GM23248 (cell line): ENCODE measurements around the gene KCNH5. TPM values are rescaled to one million over a fixed set of nuclear protein-coding genes. Genes with fewer than 3 reads are reported as not detected.
"Not testable (repeated sequence)": the region's sequence is repeated elsewhere in the genome, so short reads cannot be mapped to it uniquely, and the experiment has no call there.

ENCODE experiments used
- DNase-seq: peaks from one replicate; pipeline ENCODE4 v3.0.0-alpha.2; 2015
- H2AFZ ChIP-seq: fragments of 200-600 bp; sonication (generic); 2 replicates; pipeline ENCODE4 v1.6.1; 2016; ENCODE audit warnings: antibody characterized with exemption
- H3F3A ChIP-seq: fragments of 200-600 bp; sonication (generic); 2 replicates; pipeline ENCODE4 v1.6.1; 2016; ENCODE audit warnings: mild to moderate bottlenecking, antibody characterized with exemption, mixed run types; ENCODE audit not compliant: insufficient read depth
- H3K27ac ChIP-seq: fragments of 200-600 bp; sonication (generic); 2 replicates; pipeline ENCODE4 v1.5.1; 2016; ENCODE audit warnings: mild to moderate bottlenecking
- H3K27me3 ChIP-seq: fragments of 200-600 bp; sonication (generic); replicated peaks from 2 replicates; pipeline ENCODE4 v1.6.1; 2016; ENCODE audit warnings: mild to moderate bottlenecking; ENCODE audit not compliant: insufficient read depth
- H3K36me3 ChIP-seq: fragments of 200-600 bp; sonication (generic); 2 replicates; pipeline ENCODE4 v1.6.1; 2016; ENCODE audit warnings: low read depth, mild to moderate bottlenecking
- H3K4me1 ChIP-seq: fragments of 200-600 bp; sonication (generic); 2 replicates; pipeline ENCODE4 v1.6.1; 2016; ENCODE audit warnings: mild to moderate bottlenecking; ENCODE audit not compliant: insufficient read depth
- H3K4me2 ChIP-seq: fragments of 200-600 bp; sonication (generic); one replicate; pipeline ENCODE4 v1.6.1; 2016; ENCODE audit warnings: mild to moderate bottlenecking; ENCODE audit not compliant: unreplicated experiment
- H3K4me3 ChIP-seq: fragments of 200-600 bp; sonication (generic); 2 replicates; pipeline ENCODE4 v1.5.1; 2016; ENCODE audit warnings: mild to moderate bottlenecking
- H3K79me2 ChIP-seq: fragments of 200-600 bp; sonication (generic); 2 replicates; pipeline ENCODE4 v1.6.1; 2016; ENCODE audit warnings: mild to moderate bottlenecking; ENCODE audit not compliant: insufficient read depth
- H3K9ac ChIP-seq: fragments of 200-600 bp; sonication (generic); 2 replicates; pipeline ENCODE4 v1.6.1; 2016; ENCODE audit warnings: mild to moderate bottlenecking
- H3K9me2 ChIP-seq: fragments of 200-600 bp; sonication (generic); 2 replicates; pipeline ENCODE4 v1.6.1; 2016; ENCODE audit warnings: mixed run types, mild to moderate bottlenecking, moderate library complexity; ENCODE audit not compliant: insufficient read depth
- H3K9me3 ChIP-seq: fragments of 200-600 bp; sonication (generic); one replicate; pipeline ENCODE4 v1.6.1; 2017; ENCODE audit warnings: low read depth
- H4K20me1 ChIP-seq: fragments of 200-600 bp; sonication (generic); 2 replicates; pipeline ENCODE4 v1.6.0; 2016; ENCODE audit not compliant: insufficient read depth
- EZH2 ChIP-seq: fragments of 200-600 bp; sonication (generic); IDR thresholded peaks from 2 replicates; pipeline ENCODE4 v1.6.1; 2018; ENCODE audit warnings: antibody characterized with exemption, mild to moderate bottlenecking; ENCODE audit not compliant: insufficient read depth, poor library complexity, severe bottlenecking
- EZH2phosphoT487 ChIP-seq: fragments of 200-600 bp; sonication (generic); IDR thresholded peaks from 2 replicates; pipeline ENCODE4 v1.6.1; 2018; ENCODE audit warnings: antibody characterized with exemption, moderate library complexity, mild to moderate bottlenecking, low read depth; ENCODE audit not compliant: insufficient read depth
- WGBS, 2 experiments: methylation state at CpG; one replicate each; pipeline ENCODE4 v1.1.6; 2015 to 2017; ENCODE audit warnings: low lambda C conversion rate in 2 of 2, low coverage in 1 of 2; ENCODE audit errors: missing lambda C conversion rate in 2 of 2; 5-methylcytosine and 5-hydroxymethylcytosine counted together
- in situ Hi-C: fragments of 300-500 bp; cut with MboI; formaldehyde crosslinking; loops from 2 replicates; pipeline ENCODE4 v1.15.0; 2020
- polyA plus RNA-seq: library from polyadenylated mRNA; unstranded; fragments of >200 nt; fragmentation: Nextera tagmentation; extraction: Ambion mirVana; gene quantifications from 2 replicates; pipeline ENCODE4 v1.2.1, GENCODE V29; 2016
- total RNA-seq: library from RNA; depleted of rRNA; stranded (reverse); fragments of >200 nt; shearing (Covaris generic); gene quantifications from 2 replicates; pipeline ENCODE4 v1.2.3, GENCODE V29; 2014

The KCNH5 gene
- total and polyA plus RNA-seq, 2 experiments from 2014 or later: not detected

GRCh38 chr14:62800577-62800976, 244.7 kb downstream of the KCNH5 start:
- Histone ChIP-seq H2AFZ (no peak overlapping the region), H3K9me2 (no peaks in the 10 kb centered on the region), H3K4me3 (no peak overlapping the region), H3K9ac (no peak overlapping the region), H3K36me3 (no peaks in the 10 kb centered on the region), H3K27me3 (no peaks in the 10 kb centered on the region), H3K27ac (no peak overlapping the region), H3K4me2 (no peak overlapping the region), H3K9me3 (no peaks in the 10 kb centered on the region), H3F3A (no peaks in the 10 kb centered on the region), H3K4me1 (no peaks in the 10 kb centered on the region), H3K79me2 (no peaks in the 10 kb centered on the region), H4K20me1 (no peaks in the 10 kb centered on the region)
- no peak for DNase-seq
- WGBS, 2 experiments: 18 to 24% methylated on average over 3 of the region's 3 CpGs
- in situ Hi-C loops: no loop called here
- no peak for TF ChIP-seq EZH2phosphoT487
- TF ChIP-seq EZH2: no peak

DNA sequence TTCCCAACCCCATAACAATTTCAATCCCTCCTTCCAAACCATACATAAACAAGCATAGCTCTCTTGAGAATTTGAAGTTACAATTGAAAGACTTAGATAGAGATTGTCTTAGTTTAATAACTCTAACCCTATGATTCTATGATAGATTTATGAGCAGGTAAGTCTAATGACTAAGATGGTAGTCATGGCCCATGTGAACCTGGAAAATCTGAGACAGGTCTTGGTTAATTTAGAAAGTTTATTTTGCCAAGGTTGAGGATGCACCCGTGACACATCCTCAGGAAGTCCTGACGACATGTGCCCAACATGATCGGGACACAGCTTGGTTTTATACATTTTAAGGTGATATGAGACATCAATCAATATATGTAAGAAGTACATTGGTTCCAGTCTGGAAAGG, 248.8 kb downstream of the KCNH5 start:
- Histone ChIP-seq H3K9ac (no peak overlapping the region), H2AFZ (no peak overlapping the region), H3K9me3 (no peaks in the 10 kb centered on the region), H3F3A (no peaks in the 10 kb centered on the region), H3K27me3 (no peaks in the 10 kb centered on the region), H4K20me1 (no peaks in the 10 kb centered on the region), H3K27ac (no peak overlapping the region), H3K9me2 (no peaks in the 10 kb centered on the region), H3K79me2 (no peaks in the 10 kb centered on the region), H3K4me1 (no peaks in the 10 kb centered on the region), H3K36me3 (no peaks in the 10 kb centered on the region), H3K4me2 (no peak overlapping the region), H3K4me3 (no peak overlapping the region)
- DNase-seq: no peak
- in situ Hi-C loops: no loop called here
- WGBS, 2 experiments: 19 to 30% methylated on average over 3 of the region's 3 CpGs
- TF ChIP-seq EZH2phosphoT487: no peak
- TF ChIP-seq EZH2: no peak

- H2AFZ ChIP-seq: no peak overlapping the region
- in situ Hi-C loops: no loop called here
Observed at GRCh38 chr14:62792578-62792977, 252.7 kb downstream of the KCNH5 start.

GRCh38 chr14:62781328-62781727, 263.9 kb downstream of the KCNH5 start:
- H3K4me3 ChIP-seq, H3K9me3 ChIP-seq, H3K9me2 ChIP-seq, H4K20me1 ChIP-seq, in situ Hi-C loops, H3K79me2 ChIP-seq, H3K4me1 ChIP-seq, H2AFZ ChIP-seq, H3K27ac ChIP-seq, H3K4me2 ChIP-seq, H3K27me3 ChIP-seq, DNase-seq, H3K36me3 ChIP-seq, H3K9ac ChIP-seq, H3F3A ChIP-seq: not testable (repeated sequence)
- 53 to 61% methylated on average over 15 of the region's 15 CpGs for WGBS, 2 experiments

More at GRCh38 chr14:62792578-62792977, 252.7 kb downstream of the KCNH5 start:
- no peak overlapping the region for H3K4me2 ChIP-seq
- no peaks in the 10 kb centered on the region for H4K20me1 ChIP-seq
- H3K4me1 ChIP-seq: no peaks in the 10 kb centered on the region
- H3K9me3 ChIP-seq: peaks cover 7% of the 10 kb centered on the region
- H3K79me2 ChIP-seq: no peaks in the 10 kb centered on the region
- H3K27me3 ChIP-seq: no peaks in the 10 kb centered on the region
- no peak overlapping the region for H3K9ac ChIP-seq
- no peaks in the 10 kb centered on the region for H3F3A ChIP-seq
- no peaks in the 10 kb centered on the region for H3K36me3 ChIP-seq
- TF ChIP-seq EZH2: no peak
- no peak for TF ChIP-seq EZH2phosphoT487
- H3K9me2 ChIP-seq: no peaks in the 10 kb centered on the region
- 24% methylated on average over 5 of the region's 5 CpGs for WGBS, 2 experiments
- H3K4me3 ChIP-seq: no peak overlapping the region
- H3K27ac ChIP-seq: no peak overlapping the region
- no peak for DNase-seq

DNA sequence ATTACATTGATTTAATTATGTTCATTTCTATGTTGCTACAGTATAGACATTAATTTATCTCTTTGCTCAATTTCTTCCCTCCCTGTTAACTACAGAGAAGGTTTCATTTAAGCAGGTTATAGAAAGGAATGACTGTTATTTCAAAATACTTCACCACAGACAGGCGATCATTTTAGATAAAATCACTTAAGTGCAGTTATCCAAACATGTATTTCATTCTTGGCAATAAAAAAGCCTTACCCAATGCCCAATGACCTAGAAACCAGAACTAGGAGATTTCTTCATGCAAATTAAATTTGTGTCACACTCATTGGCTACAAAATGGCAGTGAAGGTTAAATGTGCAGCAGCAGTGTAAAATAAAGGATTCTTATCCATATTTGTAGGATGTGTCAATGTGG, 266.4 kb downstream of the KCNH5 start:
- H3K9me2 ChIP-seq: no peaks in the 10 kb centered on the region
- TF ChIP-seq EZH2phosphoT487 (no peak), EZH2 (no peak)
- DNase-seq: no peak
- H3K4me1 ChIP-seq: no peaks in the 10 kb centered on the region
- H2AFZ ChIP-seq: no peak overlapping the region
- H4K20me1 ChIP-seq: no peaks in the 10 kb centered on the region
- H3K79me2 ChIP-seq: no peaks in the 10 kb centered on the region
- H3K4me3 ChIP-seq: no peak overlapping the region
- in situ Hi-C loops: no loop called here
- H3F3A ChIP-seq: no peaks in the 10 kb centered on the region
- H3K27ac ChIP-seq: no peak overlapping the region
- no peaks in the 10 kb centered on the region for H3K9me3 ChIP-seq
- H3K4me2 ChIP-seq: no peak overlapping the region
- 33 to 50% methylated on average over 1 of the region's 1 CpG for WGBS, 2 experiments
- H3K36me3 ChIP-seq: no peaks in the 10 kb centered on the region
- no peaks in the 10 kb centered on the region for H3K27me3 ChIP-seq
- H3K9ac ChIP-seq: no peak overlapping the region
